ENCODE measurements around the gene SLC1A2. TPM values are rescaled to one million over a fixed set of nuclear protein-coding genes. Genes with fewer than 3 reads are reported as not detected.

SLC1A2 gene
- total RNA-seq, 2 donors from 2014 or later: 0.10 to 0.13 TPM

- H3K4me1 ChIP-seq: no peaks in the 10 kb centered on the region
- H3K27ac ChIP-seq: no peak overlapping the region
- TF ChIP-seq CTCF (IDR thresholded peaks at IDR 0.05): no peak
- no peak for DNase-seq
- no peaks in the 10 kb centered on the region for H3K36me3 ChIP-seq
- no peaks in the 10 kb centered on the region for H3K27me3 ChIP-seq
- H3K4me3 ChIP-seq: no peak overlapping the region
- intact Hi-C loops (cut with DNase I): no loop called here
- no peak overlapping the region for H3K9ac ChIP-seq (ENCODE audit: low read depth in 2 of 2, low read length in 2 of 2)
- H3K9me3 ChIP-seq: no peaks in the 10 kb centered on the region
These were observed 42.7 kb downstream of the SLC1A2 start for GRCh38 chr11:35376613-35377012.

- Histone ChIP-seq H3K9me3 (no peaks in the 10 kb centered on the region), H3K27ac (no peak overlapping the region), H3K36me3 (no peaks in the 10 kb centered on the region), H3K4me3 (no peak overlapping the region), H3K4me1 (no peaks in the 10 kb centered on the region), H3K27me3 (no peaks in the 10 kb centered on the region), H3K9ac (ENCODE audit: low read depth in 2 of 2, low read length in 2 of 2) (no peak overlapping the region)
- intact Hi-C loops (cut with DNase I): no loop called here
- DNase-seq: no peak
- TF ChIP-seq CTCF (IDR thresholded peaks at IDR 0.05): no peak
These were observed 43.2 kb downstream of the SLC1A2 start for GRCh38 chr11:35376118-35376510.

- H3K9ac ChIP-seq (ENCODE audit: low read depth in 2 of 2, low read length in 2 of 2): no peak overlapping the region
- no peaks in the 10 kb centered on the region for H3K4me1 ChIP-seq
- H3K36me3 ChIP-seq: no peaks in the 10 kb centered on the region
- H3K27me3 ChIP-seq: no peaks in the 10 kb centered on the region
- H3K27ac ChIP-seq: no peak overlapping the region
- no peaks in the 10 kb centered on the region for H3K9me3 ChIP-seq
- TF ChIP-seq CTCF (IDR thresholded peaks at IDR 0.05): no peak
- intact Hi-C loops (cut with DNase I): no loop called here
- H3K4me3 ChIP-seq: no peak overlapping the region
- DNase-seq: no peak
These were observed 43.8 kb downstream of the SLC1A2 start for GRCh38 chr11:35375332-35376117.

GRCh38 chr11:35373284-35373933, 45.9 kb downstream of the SLC1A2 start:
- peak; percentile 37 for DNase-seq
- no peak for TF ChIP-seq CTCF (IDR thresholded peaks at IDR 0.05)
- no peaks in the 10 kb centered on the region for H3K4me1 ChIP-seq
- H3K4me3 ChIP-seq: no peak overlapping the region
- no peak overlapping the region for H3K9ac ChIP-seq (ENCODE audit: low read depth in 2 of 2, low read length in 2 of 2)
- H3K27me3 ChIP-seq: no peaks in the 10 kb centered on the region
- no peak overlapping the region for H3K27ac ChIP-seq
- intact Hi-C loops (cut with DNase I): loop anchor here (5.0 kb wide), 1 partner anchor 51 kb away; no protein-coding TSS in a partner anchor
- no peaks in the 10 kb centered on the region for H3K9me3 ChIP-seq
- no peaks in the 10 kb centered on the region for H3K36me3 ChIP-seq

GRCh38 chr11:35372565-35373283, 46.6 kb downstream of the SLC1A2 start:
- Histone ChIP-seq H3K9me3 (no peaks in the 10 kb centered on the region), H3K4me3 (no peak overlapping the region), H3K27ac (no peak overlapping the region), H3K36me3 (no peaks in the 10 kb centered on the region), H3K27me3 (no peaks in the 10 kb centered on the region), H3K9ac (ENCODE audit: low read depth in 2 of 2, low read length in 2 of 2) (no peak overlapping the region), H3K4me1 (no peaks in the 10 kb centered on the region)
- DNase-seq: no peak
- intact Hi-C loops (cut with DNase I): loop anchor here (5.0 kb wide), 1 partner anchor 50 kb away; no protein-coding TSS in a partner anchor
- TF ChIP-seq CTCF (IDR thresholded peaks at IDR 0.05): no peak
